NK-92 treated with Interleukin-12 subunit alpha and Interleukin-12 subunit beta, amount 100 ng/mL, for 24 hours (cell line): ENCODE results near the gene NEURL1.
A peak's percentile ranks its signal among the peaks of the same experiment; 100 is the strongest.
"Not testable (repeated sequence)": the region's sequence is repeated elsewhere in the genome, so short reads cannot be mapped to it uniquely, and the experiment has no call there.

Experiments used
- DNase-seq: peaks from one replicate; lab custom pipeline; 2025; lab: John Stamatoyannopoulos, UW

Gene NEURL1

DNA sequence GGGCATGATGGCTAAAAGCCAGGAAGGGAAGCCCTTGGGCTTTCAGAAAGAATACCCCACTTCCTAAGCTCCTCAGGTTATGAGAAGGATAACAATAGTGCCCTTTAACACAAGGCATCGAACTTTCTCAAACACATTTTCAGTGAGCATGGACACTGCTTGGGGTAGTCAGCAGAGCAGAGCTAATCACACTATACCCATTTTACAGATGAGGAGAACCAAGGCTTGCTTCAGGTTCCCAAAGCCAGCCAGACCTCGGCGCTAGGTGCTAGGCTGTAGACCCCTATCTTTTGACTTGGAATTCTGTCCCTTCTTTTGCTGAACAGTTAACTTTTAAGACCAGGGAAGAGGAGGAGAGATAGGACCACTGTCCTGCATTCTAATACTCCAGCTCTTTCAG lies 1.8 kb downstream of the NEURL1 start:
- DNase-seq = no peak

DNA sequence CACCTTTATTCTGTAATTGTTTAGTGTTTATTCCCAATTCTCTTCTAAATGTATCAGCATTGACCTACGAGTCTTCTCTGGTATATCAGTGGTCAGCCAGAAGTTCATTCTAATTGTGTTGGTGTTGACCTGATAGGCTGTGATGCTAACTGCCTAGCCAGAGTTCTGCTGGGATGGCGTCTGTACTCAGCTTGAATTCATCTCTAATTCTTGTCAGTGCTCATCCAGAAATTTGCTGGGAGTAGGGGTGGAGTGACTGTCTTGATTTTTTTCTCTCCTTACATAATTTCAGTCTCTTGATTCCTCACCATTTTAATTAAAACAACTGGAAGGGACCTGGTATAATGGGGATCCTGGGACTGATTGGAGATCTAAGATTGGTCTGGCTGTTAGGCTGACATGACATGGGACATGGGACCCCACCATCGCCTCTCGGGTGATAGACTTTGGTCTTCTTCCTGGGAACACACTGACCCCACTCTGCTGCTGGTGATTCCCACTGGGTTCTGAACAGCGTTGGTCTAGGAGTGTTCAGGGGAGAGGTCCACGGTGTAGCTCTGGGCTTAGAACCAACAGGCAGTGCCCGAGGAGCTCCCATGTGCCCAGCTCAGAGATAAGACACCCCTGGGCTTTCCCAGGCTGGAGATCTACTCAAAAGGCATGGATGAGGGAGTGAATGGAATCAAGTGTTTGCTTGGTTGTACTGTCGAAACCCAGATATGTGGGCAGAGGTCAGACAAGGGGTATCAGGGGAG lies 3.8 kb downstream of the NEURL1 start:
- no peak for DNase-seq

DNA sequence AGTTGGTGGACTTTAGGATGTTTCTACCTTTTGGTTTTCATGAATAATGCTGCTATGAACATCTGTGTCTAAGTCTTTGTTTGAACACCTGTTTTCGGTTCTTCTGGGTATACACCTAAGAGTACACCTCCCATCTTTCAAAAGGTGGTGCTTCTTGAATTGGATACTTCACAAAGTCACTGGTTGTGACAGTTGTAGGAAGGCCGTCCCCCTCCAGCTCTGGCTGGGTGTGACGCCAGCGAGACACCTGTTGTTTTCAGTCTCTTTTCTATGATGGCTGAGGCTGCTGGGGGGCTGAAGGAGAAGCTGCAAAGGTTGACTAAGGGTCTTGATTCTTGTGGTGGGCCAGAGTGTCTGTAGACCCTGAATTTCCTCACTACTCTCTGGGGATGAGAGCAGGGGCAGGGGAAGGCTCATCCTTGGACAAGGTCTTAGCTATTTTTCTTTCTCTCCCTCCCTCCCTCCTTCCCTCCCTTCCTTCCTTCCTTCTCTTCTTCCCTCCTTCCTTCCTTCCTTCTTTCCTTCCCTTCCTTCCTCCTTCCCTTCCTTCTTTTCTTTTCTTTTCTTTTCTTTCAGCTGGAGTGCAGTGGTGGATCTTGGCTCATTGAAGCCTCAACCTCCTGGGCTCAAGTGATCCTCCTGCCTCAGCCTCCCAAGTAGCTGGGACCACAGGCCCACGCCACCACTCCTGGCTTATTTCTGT lies 5.6 kb downstream of the NEURL1 start:
- DNase-seq = no peak

DNA sequence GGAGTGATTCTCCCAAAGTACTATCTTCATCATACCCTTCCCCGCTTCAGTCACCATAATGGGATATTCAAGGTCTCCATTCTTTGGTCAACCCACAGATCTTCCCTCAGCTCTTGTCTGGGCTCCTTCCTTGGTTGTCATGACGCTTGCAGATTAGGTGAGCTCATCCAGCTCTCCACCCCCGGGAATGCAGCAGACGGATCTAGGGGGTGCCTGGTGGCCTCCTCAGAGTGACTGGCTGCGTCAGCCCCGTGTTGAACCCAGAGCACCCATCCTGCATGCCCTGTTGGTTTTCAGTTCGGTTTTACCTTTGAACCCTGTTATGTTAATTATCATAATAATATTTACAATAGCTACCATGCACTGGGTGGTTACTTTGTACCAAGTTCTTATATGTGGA lies 6.4 kb downstream of the NEURL1 start:
- no peak for DNase-seq

DNA sequence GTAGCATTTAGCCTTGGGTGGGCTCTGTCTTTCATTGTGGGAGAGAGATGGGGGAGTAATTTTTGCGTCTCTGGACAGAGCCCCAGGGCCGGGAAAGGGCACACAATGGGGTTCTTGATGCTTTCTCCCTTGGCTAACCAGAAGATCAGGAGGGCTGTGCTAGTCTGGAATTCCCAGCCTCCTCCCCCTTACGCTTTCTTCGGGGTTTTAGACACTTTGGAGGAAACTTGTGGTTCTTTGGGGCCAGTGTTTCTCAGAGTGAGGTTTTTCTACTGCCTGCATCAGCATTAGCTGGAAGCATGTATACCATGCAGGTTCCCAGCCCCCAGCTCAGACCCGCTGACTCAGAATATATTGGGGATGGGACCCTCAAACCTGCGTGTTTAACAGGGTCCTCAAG lies 7.0 kb downstream of the NEURL1 start:
- no peak for DNase-seq

DNA sequence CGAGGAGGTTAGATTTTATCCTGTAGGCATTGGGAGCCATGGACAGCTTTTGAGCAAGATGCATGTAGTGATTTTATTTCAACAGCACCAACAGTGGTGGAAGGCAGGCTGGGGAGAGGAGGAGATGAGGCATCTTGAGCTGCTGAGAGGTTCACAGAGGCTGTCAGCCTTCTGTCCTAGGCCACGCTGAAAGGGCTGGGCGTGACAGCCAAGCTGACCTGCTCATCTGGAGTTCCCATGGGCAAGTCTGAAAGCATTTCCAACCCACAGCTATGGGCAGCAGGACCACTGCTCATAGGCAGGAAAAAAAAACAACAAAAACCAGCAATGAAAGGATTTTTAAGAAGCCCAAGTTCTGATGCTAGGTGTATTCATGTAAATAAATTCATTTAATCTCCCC lies 7.7 kb downstream of the NEURL1 start:
- no peak for DNase-seq

DNA sequence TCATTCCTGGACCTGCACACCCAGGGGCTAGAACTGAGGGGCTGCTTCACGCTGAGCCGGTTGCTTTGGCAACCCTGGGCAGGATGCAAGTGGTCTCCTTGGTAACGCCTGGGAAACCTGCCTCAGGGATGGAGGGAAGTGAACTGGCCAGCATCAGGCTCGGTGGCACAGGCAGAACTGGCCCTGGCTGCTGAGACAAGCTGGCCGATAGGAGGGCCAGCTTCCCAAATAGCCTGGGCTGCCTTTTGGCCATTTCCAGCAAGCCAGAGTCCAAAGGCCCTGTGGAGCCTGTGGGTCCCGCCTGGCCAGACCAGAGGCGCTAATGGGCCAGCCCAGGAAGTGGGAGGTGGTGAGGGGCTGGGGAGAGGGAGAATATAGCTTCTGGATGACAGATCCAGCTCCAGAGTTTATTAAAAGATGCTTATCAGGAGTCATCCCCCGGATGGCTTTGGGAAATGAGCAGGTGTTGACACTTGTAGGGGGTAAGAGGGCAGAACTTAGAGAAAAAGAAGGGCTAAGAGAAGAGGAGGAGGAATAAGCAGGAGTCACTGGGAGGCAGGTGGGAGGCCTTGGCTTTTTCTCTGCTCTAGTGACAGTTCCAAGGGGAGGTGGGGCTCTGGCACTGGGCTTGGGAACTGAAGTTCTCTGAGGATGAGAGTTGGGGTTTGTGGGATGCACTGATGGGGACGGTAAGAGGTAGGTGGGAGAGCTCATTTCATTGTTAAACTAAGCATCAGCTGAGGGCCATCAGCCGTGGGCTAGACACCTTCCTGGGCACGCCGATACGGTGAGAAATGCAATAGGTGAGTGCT lies 9.6 kb downstream of the NEURL1 start:
- DNase-seq = no peak

DNA sequence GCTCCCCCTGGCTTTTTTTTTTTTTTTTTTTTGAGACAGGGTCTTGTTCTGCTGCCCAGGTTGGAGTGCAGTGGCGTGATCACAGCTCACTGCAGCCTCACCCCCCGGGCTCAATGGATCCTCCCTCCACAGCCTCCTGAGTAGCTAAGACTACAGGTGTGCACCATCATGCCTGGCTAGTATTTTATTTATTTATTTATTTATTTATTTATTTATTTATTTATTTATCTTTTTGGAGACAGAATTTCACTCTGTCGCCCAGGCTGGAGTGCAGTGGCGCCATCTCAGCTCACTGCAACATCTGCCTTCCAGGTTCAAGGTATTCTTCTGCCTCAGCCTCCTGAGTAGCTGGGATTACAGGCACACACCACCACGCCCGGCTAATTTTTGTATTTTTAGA lies 10.3 kb downstream of the NEURL1 start:
- not testable (repeated sequence) for DNase-seq

DNA sequence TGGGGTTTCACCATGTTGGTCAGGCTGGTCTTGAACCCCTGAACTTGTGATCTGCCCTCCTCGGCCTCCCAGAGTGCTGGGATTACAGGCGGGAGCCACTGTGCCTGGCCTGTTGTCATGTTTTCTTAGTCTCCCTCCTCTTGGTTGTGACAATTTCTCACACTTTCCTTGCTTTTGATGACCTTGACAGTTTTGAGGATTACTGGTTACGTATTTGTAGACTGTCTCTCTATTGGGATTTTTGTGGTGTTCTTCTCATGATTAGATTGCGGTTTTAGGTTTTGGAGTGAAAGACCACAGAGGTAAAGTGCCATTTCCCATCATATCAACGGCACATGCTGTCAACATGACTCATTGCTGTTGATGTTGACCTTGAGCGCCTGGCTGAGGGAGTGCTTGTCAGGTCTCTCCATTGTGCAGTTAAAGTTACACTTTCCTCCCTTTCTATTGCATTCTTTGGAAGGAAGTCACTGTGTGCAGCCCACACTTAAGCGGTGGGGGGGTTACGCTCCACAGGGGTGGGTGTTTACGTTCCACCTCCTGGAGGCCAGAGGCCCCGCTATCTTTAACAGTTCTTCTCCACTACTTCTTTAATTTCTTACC lies 10.8 kb downstream of the NEURL1 start:
- peak; percentile 57 for DNase-seq

DNA sequence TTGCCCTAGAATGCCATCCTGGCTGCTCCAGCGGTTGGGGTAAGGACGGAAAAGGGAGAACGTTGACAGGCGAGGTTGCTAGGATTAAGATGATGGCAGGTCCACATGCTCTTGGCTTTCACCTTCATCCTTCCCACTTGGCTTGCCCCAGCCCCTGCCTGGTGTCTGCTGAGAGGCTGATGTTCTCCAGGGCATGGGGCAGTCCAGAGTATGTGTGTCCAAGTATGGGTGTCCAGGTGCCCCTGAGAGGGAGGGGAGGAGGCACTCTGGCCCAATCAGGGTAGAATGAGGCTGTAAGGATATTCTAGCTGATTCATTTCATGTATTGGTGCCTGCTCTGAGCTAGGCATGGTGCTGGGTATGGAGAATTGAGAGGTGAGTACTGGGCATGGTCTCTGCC lies 12.6 kb downstream of the NEURL1 start:
- no peak for DNase-seq

DNA sequence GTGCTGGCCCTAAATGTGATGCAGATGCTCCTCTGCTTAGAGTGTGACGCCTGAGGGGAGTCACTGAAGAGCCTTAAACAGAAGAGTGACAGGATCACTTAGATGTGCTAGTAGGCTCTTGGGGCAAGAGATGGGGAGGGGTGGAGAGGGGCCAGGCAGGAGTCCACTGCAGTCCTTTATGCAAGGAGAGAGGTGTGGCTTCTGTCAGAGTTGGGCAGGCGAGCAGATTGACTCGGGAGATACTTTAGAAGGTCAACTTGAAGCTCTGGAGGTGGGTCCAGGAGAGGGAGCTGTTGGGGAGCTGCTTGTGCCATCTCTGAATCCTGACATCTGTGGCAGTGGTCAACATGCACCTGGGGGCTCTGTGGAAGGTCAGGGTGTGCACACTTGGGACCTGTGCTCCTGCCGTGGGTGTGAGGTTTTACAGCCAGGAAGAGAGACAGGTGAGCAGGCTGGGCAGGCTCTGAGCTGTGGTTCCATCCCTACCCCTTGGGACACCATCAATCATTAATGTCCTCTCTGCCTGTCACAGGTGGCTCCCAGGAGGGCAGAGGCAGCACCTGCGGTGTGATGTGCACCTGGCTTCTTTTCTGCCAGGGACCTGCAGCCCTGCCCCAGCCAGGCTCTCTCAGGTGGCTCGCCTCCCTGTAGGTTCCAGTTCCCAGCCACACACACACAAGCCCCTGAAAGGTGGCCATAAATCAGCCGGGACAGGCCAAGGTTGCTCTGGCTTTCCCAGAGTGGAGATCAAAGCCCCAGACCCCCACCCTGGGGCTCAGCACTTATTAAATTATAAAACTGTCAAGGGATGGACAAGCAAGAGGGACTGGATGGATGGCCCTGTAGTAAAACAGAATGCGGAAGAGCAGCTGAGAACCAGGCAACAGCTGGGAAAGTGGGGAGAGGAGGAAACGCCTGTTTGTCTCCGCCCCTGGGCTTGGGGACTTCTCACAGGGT lies 14.0 kb downstream of the NEURL1 start:
- DNase-seq = no peak

DNA sequence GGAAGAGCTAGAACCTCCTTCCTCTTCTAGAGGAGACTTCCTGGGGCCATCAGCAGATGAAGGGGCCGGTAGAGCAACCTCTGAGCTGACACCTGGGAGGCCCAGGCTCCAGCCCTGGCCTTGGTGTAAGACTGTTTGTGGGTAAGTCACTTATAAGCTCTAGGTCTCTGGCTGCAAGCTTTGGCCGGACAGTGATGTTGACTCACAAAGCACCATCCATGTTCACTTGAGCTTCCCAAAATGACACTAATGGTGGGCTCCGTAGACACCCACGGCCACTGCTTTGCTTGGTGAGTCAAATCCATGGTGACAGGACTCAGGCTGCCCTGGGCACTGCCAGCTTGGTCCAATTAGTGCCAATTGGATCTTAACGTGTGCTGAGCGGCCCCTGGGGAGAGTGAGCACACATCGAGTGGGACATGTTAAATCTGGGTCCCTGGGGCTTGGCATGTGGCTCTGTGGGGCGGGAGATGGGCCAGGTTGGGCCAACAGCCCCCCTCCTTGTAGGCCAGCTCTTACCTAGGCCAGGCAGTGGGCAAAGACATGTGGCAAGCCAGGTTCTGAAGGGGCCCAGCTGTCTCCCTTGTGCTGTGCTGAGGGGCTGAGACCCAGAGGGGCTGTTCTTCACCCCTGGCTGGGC lies 16.7 kb downstream of the NEURL1 start:
- DNase-seq = no peak

DNA sequence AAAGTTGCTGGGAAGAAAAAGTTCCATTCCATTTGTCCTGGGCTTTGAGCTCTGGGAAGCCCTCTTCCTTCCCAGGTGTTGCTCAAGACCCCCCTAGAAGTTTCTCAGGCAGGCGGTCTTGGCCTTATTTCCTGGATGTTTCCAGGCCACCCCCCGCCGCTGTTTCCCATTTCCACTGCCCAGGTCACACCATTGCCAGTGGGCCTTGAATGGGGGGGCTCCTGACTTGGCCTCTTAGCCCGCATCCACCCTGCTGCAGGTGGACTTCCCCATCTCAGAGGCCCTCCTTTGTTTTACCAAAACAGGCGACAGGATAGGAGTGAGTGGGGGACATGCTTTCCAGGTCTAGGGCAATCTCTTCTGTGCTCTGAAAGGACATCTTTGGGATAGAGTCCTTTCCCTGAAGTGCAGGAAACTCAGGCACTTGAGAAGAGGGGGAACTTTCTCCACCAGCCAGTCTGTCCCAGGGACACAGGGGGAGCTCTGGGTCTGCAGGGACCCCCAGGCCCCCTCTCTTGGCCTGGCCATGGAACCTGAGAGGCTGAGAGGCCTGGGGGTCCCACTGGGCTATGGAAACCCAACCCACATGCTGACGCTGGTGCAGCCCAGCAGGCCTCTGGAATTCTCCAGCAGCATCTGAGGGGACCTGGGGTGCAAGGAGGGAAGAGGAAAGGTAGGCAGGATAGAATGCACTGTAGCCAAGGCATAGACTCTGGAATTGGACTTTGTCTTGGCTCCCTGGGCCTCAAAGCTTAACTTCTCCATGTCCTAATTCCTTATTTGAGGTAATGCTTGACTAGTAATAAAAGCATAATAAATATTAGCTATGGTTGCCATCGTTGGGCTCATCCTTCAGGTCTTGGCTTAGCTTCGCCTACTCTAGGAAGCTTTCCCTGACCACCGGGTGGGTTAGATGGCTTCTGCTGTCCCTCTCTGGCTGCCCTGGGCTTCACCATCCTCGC lies 17.6 kb downstream of the NEURL1 start:
- DNase-seq = no peak

DNA sequence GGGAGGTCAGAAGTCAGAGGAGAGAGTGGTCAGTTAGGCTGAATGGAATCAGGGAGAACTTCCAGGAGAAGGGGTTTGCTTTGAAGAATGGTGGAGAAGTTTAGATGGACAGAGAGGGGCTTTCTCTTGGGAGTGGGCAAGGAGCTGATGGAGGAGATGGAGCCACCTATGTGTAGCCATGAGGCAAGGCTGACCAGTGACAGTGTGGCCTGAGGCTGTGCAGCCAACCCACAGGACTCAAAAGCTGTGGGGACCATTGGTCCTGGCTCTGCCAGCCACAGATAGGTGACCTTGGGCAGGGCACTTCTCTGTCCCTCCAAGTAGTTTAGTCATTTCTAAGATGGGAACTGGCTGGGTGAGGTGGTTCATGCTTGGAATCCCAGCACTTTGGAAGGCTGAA lies 18.7 kb downstream of the NEURL1 start:
- no peak for DNase-seq

DNA sequence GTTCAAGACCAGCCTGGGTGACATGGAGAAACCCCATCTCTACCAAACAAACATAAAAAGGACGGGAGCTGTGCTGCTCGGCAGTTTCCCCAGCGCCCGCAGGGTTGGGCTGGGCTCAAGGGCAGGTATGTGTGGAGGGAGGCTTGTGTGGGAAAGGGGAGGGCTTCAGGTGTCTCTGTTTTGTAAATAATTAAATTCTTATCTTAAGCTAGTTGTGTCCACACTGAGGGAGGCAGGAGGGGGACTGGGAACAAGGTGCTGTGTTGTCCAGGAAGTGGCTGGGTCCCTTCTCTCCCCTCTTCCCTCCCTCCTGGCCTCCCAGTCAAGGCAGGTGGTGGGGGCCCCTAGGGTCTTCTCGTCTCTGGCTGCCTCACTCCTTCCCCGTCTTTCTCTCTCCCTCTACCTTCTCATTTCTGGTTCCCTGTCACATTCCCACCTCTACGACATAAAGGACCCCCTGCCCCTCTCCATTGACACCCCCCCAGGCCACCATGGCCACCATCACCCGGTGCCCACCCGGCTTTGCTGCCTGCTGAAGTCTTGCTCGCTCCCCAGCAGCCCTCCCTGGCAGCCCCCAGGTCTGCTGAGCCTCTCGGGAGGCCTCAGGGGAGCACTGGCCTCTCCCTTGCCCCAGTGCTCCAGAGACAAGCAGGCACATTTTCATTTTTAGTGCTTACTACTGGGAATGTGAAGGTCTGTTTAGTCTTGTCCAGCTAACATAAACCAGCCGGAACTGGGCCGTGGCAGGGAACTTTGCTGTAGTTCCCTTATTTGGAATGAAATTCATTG lies 19.3 kb downstream of the NEURL1 start:
- DNase-seq = no peak

DNA sequence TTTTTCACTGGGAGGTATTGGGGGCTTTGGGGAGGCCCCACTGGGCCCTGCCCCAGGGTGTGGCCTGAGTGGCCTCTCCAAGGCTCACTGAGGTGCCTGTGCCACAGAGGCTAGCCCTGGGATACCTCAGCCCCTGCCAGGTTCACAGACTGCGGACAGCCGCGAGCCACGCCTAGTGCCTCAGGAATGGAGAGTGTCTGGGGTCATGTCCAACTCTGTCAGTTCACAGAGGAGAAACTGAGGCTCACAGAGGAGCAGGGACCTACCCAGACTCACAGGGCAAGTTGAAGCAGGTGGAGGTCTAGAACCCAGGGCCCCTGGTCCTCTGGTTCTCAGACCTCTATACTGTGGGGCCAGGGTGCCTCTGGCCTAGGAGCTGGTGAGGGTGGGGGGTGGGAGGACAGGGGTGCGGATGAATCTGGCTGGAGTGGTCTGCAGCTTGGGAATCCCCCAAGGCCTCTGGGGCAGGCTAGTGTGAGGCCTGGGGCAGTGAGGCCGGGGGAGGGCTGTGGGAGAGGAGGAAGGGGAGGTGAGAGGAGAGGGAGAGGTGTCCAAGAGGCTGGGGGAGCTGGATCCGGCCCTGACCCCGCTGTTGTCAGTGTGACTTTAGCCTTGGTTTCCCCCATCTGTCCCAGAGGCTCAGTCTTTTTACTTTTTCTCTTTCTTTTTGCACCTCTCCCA lies 20.0 kb downstream of the NEURL1 start:
- no peak for DNase-seq

DNA sequence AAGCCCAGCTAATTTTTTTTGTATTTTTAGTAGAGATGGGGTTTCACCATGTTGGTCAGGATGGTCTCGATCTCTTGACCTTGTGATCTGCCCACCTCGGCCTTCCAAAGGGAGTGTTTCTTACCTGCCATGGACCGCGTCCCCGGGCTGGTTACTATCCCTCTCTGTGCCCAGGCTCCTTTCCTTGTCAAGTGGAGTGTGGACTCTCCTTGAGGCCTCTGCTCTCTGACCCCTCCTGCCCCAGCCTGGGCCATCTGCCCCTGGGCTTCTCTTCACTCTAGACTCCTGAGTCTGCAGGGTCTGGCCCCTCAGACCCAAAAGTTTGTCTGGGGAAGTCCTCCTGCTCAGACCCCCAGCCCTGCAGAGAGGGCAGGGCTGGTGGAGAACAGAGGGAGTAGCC lies 20.7 kb downstream of the NEURL1 start:
- DNase-seq = no peak
